ENCODE data around the gene ANO8.
A peak's percentile ranks its signal among the peaks of the same experiment; 100 is the strongest.

ANO8 gene

GRCh38 chr19:17346109-17346671 is 11.5 kb upstream of the ANO8 start:
- DNase-seq (ENCODE audit: low spot score), result peak; percentile 86

- DNase-seq (ENCODE audit: low spot score), result no peak
Measured at GRCh38 chr19:17341845-17342244, 7.2 kb upstream of the ANO8 start.

- DNase-seq (ENCODE audit: low spot score), result no peak
Measured at GRCh38 chr19:17341386-17341785, 6.7 kb upstream of the ANO8 start.

- no peak for DNase-seq (ENCODE audit: low spot score)
Measured at GRCh38 chr19:17340871-17341357, 6.3 kb upstream of the ANO8 start.

GRCh38 chr19:17340302-17340870 is 5.7 kb upstream of the ANO8 start:
- peak; percentile 86 for DNase-seq (ENCODE audit: low spot score)

- no peak for DNase-seq (ENCODE audit: low spot score)
Measured at GRCh38 chr19:17339088-17339741, 4.6 kb upstream of the ANO8 start.

GRCh38 chr19:17338433-17339078 is 3.9 kb upstream of the ANO8 start:
- no peak for DNase-seq (ENCODE audit: low spot score)

- DNase-seq (ENCODE audit: low spot score), result no peak
Measured at GRCh38 chr19:17337675-17338432, 3.2 kb upstream of the ANO8 start.

- DNase-seq (ENCODE audit: low spot score), result peak; percentile 96
Measured at GRCh38 chr19:17336872-17337674, 2.4 kb upstream of the ANO8 start, which contains the start of gene GTPBP3. Gene GTPBP3, plus strand, starts transcription at chr19:17337553. Its CDS starts 59 bp downstream, at chr19:17337612.

- no peak for DNase-seq (ENCODE audit: low spot score)
Measured at GRCh38 chr19:17335575-17335974, 920 bp upstream of the ANO8 start.

GRCh38 chr19:17333611-17334413 is 843 bp downstream of the ANO8 start:
- no peak for DNase-seq (ENCODE audit: low spot score)

- peak; percentile 67 for DNase-seq (ENCODE audit: low spot score)
Measured at GRCh38 chr19:17332677-17333581, 1.7 kb downstream of the ANO8 start.

- DNase-seq (ENCODE audit: low spot score), result no peak
Measured at GRCh38 chr19:17332360-17332676, 2.3 kb downstream of the ANO8 start.

GRCh38 chr19:17331045-17331558 is 3.6 kb downstream of the ANO8 start:
- DNase-seq (ENCODE audit: low spot score), result no peak

GRCh38 chr19:17330262-17331044 is 4.2 kb downstream of the ANO8 start:
- DNase-seq (ENCODE audit: low spot score), result no peak

- DNase-seq (ENCODE audit: low spot score), result no peak
Measured at GRCh38 chr19:17329366-17330261, 5.0 kb downstream of the ANO8 start.

Data from ecto neural progenitor cell (in vitro differentiated cells).